Erythroblast (primary cell): ENCODE results near the gene DPP3.

Experiments
- DNase-seq, 2 experiments: peaks; one replicate each; lab custom pipeline; 2025; lab: John Stamatoyannopoulos, UW
- GATA1 ChIP-seq: IDR thresholded peaks from 2 replicates; pipeline ENCODE4 v1.6.1; 2011; ENCODE audit warnings: low read depth, mild to moderate bottlenecking, control low read depth, low read length, moderate library complexity
- POLR2A ChIP-seq: IDR thresholded peaks from 2 replicates; pipeline ENCODE4 v1.6.1; 2011; ENCODE audit warnings: mild to moderate bottlenecking, low read length

The DPP3 gene

GRCh38 chr11:66479394-66480116 is 679 bp upstream of the DPP3 start:
- DNase-seq = peak; percentile 61 to 64
- TF ChIP-seq POLR2A (no peak), GATA1 (no peak)

- TF ChIP-seq GATA1 (no peak), POLR2A (no peak)
- DNase-seq = no peak
These were observed 4.7 kb downstream of the DPP3 start for GRCh38 chr11:66484806-66485380.

- TF ChIP-seq GATA1 (no peak), POLR2A (no peak)
- DNase-seq = no peak
These were observed 8.7 kb downstream of the DPP3 start for GRCh38 chr11:66488957-66489356.

GRCh38 chr11:66489636-66490035 is 9.4 kb downstream of the DPP3 start:
- no peak for DNase-seq
- TF ChIP-seq GATA1 = no peak
- TF ChIP-seq POLR2A = no peak

GRCh38 chr11:66491315-66491935 is 11.2 kb downstream of the DPP3 start:
- TF ChIP-seq POLR2A (no peak), GATA1 (no peak)
- no peak for DNase-seq

GRCh38 chr11:66492161-66492865 is 12.1 kb downstream of the DPP3 start:
- DNase-seq = no peak
- TF ChIP-seq POLR2A (no peak), GATA1 (no peak)

GRCh38 chr11:66493130-66493529 is 12.9 kb downstream of the DPP3 start:
- TF ChIP-seq POLR2A (no peak), GATA1 (no peak)
- DNase-seq = no peak

GRCh38 chr11:66494458-66494857 is 14.2 kb downstream of the DPP3 start:
- no peak for TF ChIP-seq POLR2A
- no peak for TF ChIP-seq GATA1
- DNase-seq = no peak

- DNase-seq = no peak
- TF ChIP-seq GATA1 (no peak), POLR2A (no peak)
These were observed 14.7 kb downstream of the DPP3 start for GRCh38 chr11:66494935-66495334.

GRCh38 chr11:66495401-66495854 is 15.2 kb downstream of the DPP3 start:
- TF ChIP-seq GATA1 = no peak
- no peak for TF ChIP-seq POLR2A
- DNase-seq = no peak

- TF ChIP-seq POLR2A (no peak), GATA1 (no peak)
These were observed 17.0 kb downstream of the DPP3 start for GRCh38 chr11:66497206-66497605.

GRCh38 chr11:66498506-66498905 is 18.3 kb downstream of the DPP3 start:
- DNase-seq = no peak
- TF ChIP-seq POLR2A (no peak), GATA1 (no peak)

More at GRCh38 chr11:66497206-66497605, 17.0 kb downstream of the DPP3 start:
- no peak for DNase-seq

GRCh38 chr11:66505276-66505816 is 25.1 kb downstream of the DPP3 start:
- no peak for DNase-seq
- TF ChIP-seq POLR2A = no peak
- no peak for TF ChIP-seq GATA1
